Smooth muscle cell of the brain vasculature (primary cell): ENCODE data around the gene EGFL8.
"Not testable (repeated sequence)": the region's sequence is repeated elsewhere in the genome, so short reads cannot be mapped to it uniquely, and the experiment has no call there.

Source experiments
- DNase-seq: peaks from one replicate; pipeline ENCODE4 v3.0.0-alpha.2; 2012; ENCODE audit warnings: low read depth, low spot score

The EGFL8 gene

DNA sequence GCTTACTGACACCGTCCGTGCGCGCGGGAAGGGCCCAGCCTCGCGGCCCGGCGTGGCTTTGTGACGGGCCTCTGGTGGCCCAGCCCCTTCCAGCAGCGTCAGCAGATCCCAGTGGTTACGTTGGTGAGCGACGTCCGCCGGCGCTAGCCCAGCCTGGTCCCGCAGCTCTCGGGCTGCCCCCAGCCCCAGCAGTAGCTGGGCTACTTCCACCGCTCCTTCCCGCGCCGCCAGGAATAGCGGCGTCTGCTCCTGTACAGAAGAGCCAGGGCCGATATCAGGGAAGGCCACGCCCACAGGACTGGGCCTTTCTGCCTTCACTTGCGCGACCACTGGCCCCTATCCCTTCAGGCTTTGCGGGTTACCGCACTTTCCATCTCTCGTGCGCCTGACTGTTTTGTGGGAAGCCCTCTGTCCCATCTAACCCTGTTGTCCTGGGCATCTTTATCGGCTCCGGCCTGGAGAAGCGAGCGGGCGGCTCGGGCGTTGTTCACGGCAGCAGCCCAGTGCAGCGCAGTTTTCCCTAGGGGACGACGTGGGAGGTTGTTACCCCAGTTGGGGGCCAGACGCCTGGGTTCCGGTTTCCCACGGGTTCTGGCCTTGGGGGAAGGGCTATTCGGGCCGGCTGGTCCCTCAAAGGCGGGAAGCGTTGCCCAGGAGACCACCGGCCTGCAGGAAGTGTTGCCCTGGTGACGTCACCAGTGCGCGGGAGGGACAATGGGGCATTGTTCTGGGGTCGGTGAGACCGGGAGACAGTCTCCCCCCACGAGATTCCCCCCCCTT lies 31.7 kb downstream of the EGFL8 start:
- peak; percentile 49 for DNase-seq

DNA sequence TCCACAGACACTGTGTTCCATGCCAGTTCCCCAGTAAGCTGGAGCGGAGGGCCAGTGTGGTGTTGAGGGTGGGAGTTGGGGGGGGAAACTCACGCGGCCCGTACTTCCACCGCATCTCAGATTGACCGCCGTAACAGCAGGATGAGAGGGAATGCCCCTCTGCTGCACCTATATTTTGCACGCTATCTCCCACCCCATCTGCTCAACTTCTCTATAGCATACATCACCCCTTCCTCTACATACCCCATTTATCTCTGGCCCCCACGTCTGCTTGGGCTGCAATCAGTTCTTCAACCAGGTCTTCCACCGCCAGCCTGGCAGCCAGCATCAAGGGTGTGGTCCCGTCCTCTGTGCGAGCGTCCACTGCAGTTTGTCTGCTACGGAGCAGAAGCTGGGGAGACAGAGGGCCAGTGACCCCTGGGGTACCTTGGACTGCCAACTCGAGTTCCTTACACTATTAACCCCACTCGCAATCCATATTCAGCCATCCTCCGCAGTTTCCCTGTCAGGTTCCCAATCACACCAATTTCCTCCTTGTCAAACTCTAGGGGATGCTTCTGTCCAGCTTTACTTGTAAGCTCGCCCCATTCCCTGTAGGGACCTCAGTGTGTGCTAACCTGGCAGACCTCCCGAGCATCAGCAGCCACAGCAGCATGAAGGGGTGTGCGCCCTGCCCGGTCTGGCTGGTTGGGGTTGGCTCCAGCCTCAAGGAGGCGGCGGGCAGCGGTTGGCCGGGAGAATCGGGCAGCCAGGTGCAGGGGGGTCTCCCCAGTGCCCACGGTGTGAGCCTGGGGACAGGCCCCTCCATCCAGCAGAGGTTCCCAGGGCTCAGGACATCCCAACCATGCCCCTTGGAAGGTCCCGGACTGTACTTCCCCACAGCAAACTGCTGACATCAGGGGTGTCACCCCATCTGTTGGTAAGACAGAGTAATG lies 32.6 kb downstream of the EGFL8 start:
- no peak for DNase-seq

- no peak for DNase-seq
These were observed 33.9 kb downstream of the EGFL8 start for GRCh38 chr6:32198345-32198696.

- no peak for DNase-seq
These were observed 34.5 kb downstream of the EGFL8 start for GRCh38 chr6:32198866-32199265.

DNA sequence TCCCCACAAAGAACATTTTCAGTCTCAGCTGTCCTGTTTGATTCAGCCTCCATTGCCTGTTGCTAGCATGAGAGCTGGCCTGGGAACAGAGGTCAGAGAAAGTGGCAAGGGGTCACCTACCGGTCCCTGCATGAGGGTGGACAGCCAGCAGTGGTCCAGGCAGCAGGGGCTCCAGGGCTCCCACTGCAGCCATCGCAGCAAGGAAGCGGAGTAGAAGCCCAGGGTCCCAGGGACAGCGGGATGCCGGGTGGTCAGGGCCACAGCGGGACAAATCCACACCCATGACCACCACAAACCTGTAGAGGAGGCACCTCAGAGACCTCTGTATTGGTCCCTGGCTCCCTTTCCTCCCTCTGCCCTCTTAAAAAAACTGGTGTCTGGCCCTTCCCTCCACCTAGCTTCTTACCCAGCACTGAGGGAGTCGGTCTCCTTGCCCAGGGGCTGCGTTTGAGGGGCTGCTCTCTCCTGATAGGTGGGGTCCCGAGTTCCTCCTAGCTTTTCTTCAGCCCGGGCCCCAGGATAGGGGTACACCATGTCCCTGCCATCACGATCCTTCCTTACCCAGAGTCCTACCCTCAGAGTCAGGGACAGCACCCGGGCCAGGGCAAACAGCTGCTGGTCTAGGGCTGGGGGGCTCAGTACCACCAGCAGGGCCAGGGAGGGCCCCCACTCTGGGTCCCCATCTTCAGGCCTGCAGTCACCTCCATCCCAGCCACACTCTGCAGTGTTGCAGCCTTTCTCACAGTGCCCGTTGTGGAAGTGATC lies 36.5 kb downstream of the EGFL8 start:
- DNase-seq, result no peak

DNA sequence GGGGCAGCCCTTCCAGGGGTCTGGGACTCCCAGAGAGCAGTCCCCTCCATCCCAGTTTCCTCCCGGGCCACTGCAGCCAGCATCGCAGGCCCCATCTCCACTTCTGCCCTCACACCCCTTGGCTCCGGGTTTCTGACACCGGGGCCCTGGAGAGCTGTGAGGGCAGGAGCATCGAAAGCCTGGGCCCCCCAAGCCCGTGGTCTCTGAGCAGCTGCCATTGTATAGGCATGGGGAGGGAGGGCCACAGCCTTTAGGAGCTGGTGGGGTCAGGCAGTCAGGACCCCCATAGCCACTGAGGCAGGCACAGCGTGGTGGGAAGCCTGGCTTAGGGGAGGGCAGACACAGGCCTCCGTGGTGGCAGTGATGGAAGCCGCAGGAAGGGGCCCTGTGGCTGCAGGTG lies 37.8 kb downstream of the EGFL8 start:
- no peak for DNase-seq

- DNase-seq, result no peak
These were observed 39.3 kb downstream of the EGFL8 start for GRCh38 chr6:32203426-32204267.

GRCh38 chr6:32204268-32204715 lies 39.9 kb downstream of the EGFL8 start:
- DNase-seq, result no peak

DNA sequence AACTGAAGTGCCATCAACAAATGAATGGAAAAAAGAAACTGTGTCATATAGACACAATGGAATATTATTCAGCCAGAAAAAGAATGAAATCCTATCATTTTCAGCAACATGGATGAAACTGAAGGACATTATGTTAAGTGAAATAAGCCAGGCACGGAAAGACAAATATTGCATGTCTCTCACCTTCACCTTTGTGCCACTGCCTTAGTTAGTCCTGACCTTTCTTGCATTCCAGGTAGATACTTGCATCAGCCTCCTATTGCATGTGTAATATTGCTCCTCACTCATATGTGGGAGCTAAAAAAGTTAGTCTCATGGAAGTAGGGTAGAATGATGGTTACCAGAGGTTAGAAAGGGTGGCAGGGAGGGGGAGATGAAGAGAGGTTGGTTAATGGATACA lies 44.6 kb downstream of the EGFL8 start:
- DNase-seq, result no peak

DNA sequence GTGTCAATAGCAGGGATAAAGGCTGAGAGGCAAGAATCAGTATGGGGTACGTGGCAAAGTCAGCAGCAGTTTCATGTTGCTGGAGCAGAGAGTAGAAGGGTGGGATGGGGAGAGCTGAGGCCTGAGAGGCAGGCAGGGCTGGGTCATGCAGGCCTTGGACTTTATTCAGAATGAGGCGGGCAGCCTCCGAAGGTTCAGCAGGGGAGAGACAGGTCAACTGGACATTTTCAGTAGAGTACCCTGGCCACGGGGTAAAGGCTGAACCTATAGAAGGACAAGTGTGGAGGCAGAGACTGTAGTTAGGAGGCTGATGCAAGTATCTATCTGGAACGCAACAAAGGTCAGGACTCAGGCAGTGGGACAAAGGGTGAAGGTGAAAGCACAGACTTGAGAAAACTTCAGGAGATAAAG lies 45.8 kb downstream of the EGFL8 start:
- no peak for DNase-seq

DNA sequence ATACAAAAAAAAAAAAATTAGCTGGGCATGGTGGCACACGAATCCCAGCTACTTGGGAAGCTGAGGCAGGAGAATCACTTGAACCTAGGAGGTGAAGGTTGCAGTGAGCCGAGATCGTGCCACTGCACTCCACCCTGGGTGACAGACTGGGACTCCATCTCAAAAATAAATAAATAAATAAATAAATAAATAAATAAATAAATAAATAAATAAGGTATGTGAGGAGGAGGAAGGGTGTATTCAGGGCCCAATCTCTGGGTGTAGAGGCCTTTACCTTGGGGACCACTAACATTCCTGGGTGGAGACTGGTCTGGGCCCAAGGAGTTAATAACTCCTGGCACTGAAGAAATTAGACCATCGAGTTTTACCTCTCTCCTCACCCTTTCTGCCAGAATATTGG lies 47.0 kb downstream of the EGFL8 start:
- DNase-seq, result not testable (repeated sequence)

DNA sequence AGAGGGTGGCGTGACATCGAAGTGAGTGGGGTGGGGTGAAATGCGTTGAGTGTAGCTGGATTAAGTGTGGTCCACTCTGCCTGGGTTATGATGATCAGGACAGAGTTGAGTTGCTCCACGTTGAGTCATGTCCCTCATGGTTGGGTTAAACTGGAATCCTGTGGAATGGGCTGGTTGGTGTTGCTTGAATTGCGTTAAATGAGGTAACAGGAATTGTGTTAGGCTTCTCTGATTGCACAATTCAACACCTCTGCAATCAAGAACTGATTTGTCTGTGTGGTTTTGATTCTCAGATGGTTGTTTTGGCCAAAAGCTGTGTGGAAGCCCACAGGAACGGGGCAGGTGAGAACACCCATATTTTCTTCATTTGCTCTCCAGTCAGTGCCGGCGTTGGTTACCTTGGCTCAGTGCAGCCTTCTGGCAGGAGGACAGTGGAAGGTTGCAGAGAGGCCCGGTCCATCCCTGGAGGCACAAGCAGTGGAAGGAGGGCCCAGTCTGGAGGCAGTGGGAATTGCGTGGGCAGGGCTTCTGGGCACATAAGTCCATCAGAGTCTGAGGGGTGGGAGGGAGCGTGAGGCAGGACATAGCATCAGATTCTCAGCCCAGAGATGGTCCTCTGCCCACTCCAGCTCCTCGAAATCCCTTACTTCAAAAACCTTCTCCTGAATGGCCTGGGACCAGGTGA lies 47.8 kb downstream of the EGFL8 start:
- DNase-seq, result no peak

DNA sequence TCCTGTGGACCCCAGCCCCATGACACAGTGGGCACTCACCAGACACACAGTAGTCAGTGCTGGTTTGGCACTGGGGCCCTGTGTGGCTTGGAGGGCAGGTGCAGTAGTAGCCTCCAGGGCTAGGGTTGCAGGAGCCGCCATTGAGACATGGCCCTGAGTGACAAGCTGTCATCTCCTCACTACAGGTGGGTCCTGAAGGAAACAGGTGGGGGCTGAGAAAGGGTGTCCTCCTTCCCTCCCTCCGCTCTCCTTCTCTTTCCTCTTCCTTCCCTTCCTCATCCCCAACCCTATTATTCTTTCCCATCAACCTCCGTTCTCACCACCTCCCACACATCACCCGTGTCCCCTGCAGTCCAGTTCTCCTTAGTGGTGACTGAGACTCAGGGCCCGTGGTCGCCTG lies 49.3 kb downstream of the EGFL8 start:
- no peak for DNase-seq

DNA sequence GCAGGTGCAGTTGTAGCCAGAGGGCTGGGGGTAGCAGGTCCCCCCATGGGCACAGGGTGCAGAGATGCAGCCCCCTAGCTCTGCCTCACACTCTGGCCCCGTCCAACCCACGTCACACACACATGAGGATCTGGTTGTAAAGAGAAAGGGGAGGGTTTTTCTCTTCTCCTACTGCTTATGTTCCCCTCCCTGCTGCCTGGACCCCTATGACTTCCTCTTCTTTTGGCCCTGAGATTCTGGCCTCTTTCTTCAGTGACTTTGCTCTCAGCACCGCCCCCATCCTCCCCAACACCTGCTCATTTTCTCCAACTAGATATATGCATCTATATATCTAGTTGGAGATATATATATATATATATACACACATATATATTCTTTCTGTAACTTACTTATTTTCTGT lies 49.7 kb downstream of the EGFL8 start:
- DNase-seq, result no peak

DNA sequence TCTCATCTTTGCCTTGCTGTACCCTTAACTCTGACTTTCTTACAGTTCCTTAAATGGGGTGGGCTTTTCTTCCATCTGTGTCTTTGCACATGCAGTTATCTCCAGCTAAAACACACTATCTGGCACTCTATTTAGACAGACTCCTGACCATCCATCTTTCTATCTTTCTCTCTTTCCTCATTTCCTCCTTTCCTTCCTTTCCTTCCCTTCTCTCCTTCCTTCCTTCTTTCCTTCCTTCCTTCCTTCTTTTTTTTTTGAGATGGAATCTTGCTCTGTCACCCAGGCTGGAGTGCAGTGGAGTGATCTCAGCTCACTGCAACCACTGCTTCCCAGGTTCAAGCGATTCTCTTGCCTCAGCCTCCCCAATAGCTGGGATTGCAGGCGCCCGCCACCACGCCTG lies 51.2 kb downstream of the EGFL8 start:
- DNase-seq, result no peak

DNA sequence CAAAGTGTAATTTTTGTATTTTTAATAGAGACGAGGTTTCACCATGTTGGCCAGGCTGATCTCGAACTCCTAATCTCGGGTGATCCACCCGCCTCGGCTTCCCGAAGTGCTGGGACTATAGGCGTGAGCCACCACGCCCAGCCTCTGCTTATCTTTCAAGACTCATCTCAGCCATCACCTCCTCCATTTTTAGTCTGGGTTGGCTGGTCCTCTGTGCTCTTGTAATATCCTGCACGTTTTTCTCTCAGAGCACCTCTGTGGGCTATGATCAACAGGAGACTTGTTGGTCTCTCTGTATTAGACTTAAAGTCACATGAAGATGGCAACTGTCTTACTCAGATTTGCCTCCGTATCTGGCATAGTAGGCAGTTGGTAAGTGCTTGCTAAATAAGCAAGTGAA lies 51.9 kb downstream of the EGFL8 start:
- no peak for DNase-seq

GRCh38 chr6:32216998-32217397 lies 52.6 kb downstream of the EGFL8 start:
- DNase-seq, result no peak
